Measurements from ENCODE around the gene USH2A. TPM values are rescaled to one million over a fixed set of nuclear protein-coding genes. Genes with fewer than 3 reads are reported as not detected.

USH2A gene
- polyA plus RNA-seq, 1 donor from 2014 or later = 0.17 TPM

DNA sequence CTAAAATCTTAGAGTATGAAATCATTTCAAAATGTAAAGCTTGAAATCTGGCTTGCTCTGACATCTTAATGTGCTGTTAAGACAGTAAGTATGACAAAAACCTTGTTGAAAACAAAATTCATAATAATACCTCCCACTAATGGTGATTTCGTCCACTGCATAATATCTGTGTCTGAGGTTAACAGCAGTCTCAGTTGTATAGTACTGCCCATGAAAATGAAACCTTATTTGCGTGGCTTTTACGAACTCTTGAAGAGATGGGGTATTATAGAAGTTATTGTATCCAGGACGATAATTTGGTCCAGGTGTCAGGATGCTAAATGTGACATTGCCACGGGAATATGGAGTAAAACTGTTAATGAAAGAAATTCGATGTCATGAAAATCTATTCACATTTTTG, 99.9 kb downstream of the USH2A start:
- H3K4me2 ChIP-seq (ENCODE audit: low read length) = no peak overlapping the region
- no peaks in the 10 kb centered on the region for H4K20me1 ChIP-seq (ENCODE audit: insufficient read depth)
- H3F3A ChIP-seq (ENCODE audit: insufficient read depth, low read length, poor library complexity, severe bottlenecking) = no peaks in the 10 kb centered on the region
- H3K79me2 ChIP-seq (replicated peaks; ENCODE audit: insufficient read depth, low read length) = no peaks in the 10 kb centered on the region
- no peak overlapping the region for H3K27ac ChIP-seq (ENCODE audit: low read length)
- no peak for TF ChIP-seq RAD21 (conservative IDR thresholded peaks at IDR 0.05)
- TF ChIP-seq, protein P1, sequence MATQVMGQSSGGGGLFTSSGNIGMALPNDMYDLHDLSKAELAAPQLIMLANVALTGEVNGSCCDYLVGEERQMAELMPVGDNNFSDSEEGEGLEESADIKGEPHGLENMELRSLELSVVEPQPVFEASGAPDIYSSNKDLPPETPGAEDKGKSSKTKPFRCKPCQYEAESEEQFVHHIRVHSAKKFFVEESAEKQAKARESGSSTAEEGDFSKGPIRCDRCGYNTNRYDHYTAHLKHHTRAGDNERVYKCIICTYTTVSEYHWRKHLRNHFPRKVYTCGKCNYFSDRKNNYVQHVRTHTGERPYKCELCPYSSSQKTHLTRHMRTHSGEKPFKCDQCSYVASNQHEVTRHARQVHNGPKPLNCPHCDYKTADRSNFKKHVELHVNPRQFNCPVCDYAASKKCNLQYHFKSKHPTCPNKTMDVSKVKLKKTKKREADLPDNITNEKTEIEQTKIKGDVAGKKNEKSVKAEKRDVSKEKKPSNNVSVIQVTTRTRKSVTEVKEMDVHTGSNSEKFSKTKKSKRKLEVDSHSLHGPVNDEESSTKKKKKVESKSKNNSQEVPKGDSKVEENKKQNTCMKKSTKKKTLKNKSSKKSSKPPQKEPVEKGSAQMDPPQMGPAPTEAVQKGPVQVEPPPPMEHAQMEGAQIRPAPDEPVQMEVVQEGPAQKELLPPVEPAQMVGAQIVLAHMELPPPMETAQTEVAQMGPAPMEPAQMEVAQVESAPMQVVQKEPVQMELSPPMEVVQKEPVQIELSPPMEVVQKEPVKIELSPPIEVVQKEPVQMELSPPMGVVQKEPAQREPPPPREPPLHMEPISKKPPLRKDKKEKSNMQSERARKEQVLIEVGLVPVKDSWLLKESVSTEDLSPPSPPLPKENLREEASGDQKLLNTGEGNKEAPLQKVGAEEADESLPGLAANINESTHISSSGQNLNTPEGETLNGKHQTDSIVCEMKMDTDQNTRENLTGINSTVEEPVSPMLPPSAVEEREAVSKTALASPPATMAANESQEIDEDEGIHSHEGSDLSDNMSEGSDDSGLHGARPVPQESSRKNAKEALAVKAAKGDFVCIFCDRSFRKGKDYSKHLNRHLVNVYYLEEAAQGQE (IDR thresholded peaks at IDR 0.05; ENCODE audit: borderline replicate concordance) = no peak
- no peak for TF ChIP-seq SMC3 (conservative IDR thresholded peaks at IDR 0.05; ENCODE audit: poor library complexity)
- TF ChIP-seq, protein P2, sequence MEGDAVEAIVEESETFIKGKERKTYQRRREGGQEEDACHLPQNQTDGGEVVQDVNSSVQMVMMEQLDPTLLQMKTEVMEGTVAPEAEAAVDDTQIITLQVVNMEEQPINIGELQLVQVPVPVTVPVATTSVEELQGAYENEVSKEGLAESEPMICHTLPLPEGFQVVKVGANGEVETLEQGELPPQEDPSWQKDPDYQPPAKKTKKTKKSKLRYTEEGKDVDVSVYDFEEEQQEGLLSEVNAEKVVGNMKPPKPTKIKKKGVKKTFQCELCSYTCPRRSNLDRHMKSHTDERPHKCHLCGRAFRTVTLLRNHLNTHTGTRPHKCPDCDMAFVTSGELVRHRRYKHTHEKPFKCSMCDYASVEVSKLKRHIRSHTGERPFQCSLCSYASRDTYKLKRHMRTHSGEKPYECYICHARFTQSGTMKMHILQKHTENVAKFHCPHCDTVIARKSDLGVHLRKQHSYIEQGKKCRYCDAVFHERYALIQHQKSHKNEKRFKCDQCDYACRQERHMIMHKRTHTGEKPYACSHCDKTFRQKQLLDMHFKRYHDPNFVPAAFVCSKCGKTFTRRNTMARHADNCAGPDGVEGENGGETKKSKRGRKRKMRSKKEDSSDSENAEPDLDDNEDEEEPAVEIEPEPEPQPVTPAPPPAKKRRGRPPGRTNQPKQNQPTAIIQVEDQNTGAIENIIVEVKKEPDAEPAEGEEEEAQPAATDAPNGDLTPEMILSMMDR (IDR thresholded peaks at IDR 0.05; ENCODE audit: poor library complexity, severe bottlenecking) = no peak
- TF ChIP-seq POLR2AphosphoS5 (IDR thresholded peaks at IDR 0.05) = no peak
- no peak for TF ChIP-seq EP300 (conservative IDR thresholded peaks at IDR 0.05; ENCODE audit: poor library complexity, severe bottlenecking)
- no peak for TF ChIP-seq EZH2 (IDR thresholded peaks at IDR 0.05; ENCODE audit: borderline replicate concordance, insufficient read depth, low read length, poor library complexity, severe bottlenecking)
- no peak for TF ChIP-seq MXI1 (conservative IDR thresholded peaks at IDR 0.05; ENCODE audit: poor library complexity, severe bottlenecking)
- no peak for TF ChIP-seq TAF1 (IDR thresholded peaks at IDR 0.05; ENCODE audit: low read depth)
- no peaks in the 10 kb centered on the region for H3K27me3 ChIP-seq (ENCODE audit: insufficient read depth, low read depth, low read length)
- H3K9me3 ChIP-seq (ENCODE audit: low read length) = no peaks in the 10 kb centered on the region
- H3K36me3 ChIP-seq (ENCODE audit: insufficient read depth, low read length) = no peaks in the 10 kb centered on the region
- H2AFZ ChIP-seq (ENCODE audit: low read depth, low read length) = no peak overlapping the region
- H3K9ac ChIP-seq (ENCODE audit: low read length) = no peak overlapping the region
- no peak overlapping the region for H3K4me3 ChIP-seq (ENCODE audit: low read length)
- H3K9me2 ChIP-seq (ENCODE audit: insufficient read depth, low read length) = no peaks in the 10 kb centered on the region

DNA sequence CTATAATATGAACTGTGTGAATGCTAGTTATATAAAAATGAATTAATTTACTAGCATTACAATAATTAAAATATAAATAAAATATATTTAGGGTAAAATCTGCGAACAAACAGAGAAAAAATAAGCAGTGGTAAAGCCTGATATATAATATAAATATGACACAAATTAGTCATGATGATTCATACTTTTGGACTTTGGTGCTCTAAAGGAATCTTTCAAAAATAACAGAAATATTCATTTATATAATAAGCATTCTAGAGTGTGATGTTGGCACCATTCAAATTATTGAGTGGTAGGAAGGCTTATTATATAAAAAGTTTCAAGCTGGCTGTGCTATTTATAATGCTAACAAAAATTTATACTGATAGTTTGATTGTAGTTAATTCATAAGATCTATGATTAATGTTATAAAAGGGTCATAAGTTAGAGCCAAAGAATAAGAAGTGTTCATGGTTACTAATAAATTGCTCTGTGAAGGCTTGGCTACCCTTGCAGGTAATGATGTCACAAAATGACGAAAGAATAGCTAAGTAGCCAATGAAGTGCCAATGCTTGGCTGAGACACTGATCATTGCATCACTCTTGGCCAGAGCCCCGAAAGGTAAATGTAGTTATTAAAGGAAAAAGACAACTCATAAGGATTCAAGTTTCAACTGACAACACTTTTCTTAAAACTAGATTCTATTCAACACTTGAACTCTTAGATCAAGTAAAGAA, 108.7 kb downstream of the USH2A start:
- H3K27me3 ChIP-seq (ENCODE audit: insufficient read depth, low read depth, low read length) = no peaks in the 10 kb centered on the region
- no peaks in the 10 kb centered on the region for H3K9me3 ChIP-seq (ENCODE audit: low read length)
- H3F3A ChIP-seq (ENCODE audit: insufficient read depth, low read length, poor library complexity, severe bottlenecking) = no peaks in the 10 kb centered on the region
- no peak overlapping the region for H3K27ac ChIP-seq (ENCODE audit: low read length)
- H3K79me2 ChIP-seq (replicated peaks; ENCODE audit: insufficient read depth, low read length) = no peaks in the 10 kb centered on the region
- H3K9ac ChIP-seq (ENCODE audit: low read length) = no peak overlapping the region
- no peak overlapping the region for H3K4me2 ChIP-seq (ENCODE audit: low read length)
- no peak overlapping the region for H2AFZ ChIP-seq (ENCODE audit: low read depth, low read length)
- no peaks in the 10 kb centered on the region for H4K20me1 ChIP-seq (ENCODE audit: insufficient read depth)
- TF ChIP-seq POLR2AphosphoS5 (IDR thresholded peaks at IDR 0.05) (no peak), EP300 (conservative IDR thresholded peaks at IDR 0.05; ENCODE audit: poor library complexity, severe bottlenecking) (no peak), RAD21 (conservative IDR thresholded peaks at IDR 0.05) (no peak), TAF1 (IDR thresholded peaks at IDR 0.05; ENCODE audit: low read depth) (no peak), SMC3 (conservative IDR thresholded peaks at IDR 0.05; ENCODE audit: poor library complexity) (no peak), MXI1 (conservative IDR thresholded peaks at IDR 0.05; ENCODE audit: poor library complexity, severe bottlenecking) (no peak), EZH2 (IDR thresholded peaks at IDR 0.05; ENCODE audit: borderline replicate concordance, insufficient read depth, low read length, poor library complexity, severe bottlenecking) (no peak)
- TF ChIP-seq, protein P1 (IDR thresholded peaks at IDR 0.05; ENCODE audit: borderline replicate concordance) = no peak
- TF ChIP-seq, protein P2 (IDR thresholded peaks at IDR 0.05; ENCODE audit: poor library complexity, severe bottlenecking) = no peak
- H3K9me2 ChIP-seq (ENCODE audit: insufficient read depth, low read length) = no peaks in the 10 kb centered on the region
- H3K4me3 ChIP-seq (ENCODE audit: low read length) = no peak overlapping the region
- H3K36me3 ChIP-seq (ENCODE audit: insufficient read depth, low read length) = no peaks in the 10 kb centered on the region
